H1 (cell line): ENCODE data around the gene SPSB2. TPM values are rescaled to one million over a fixed set of nuclear protein-coding genes. Genes with fewer than 3 reads are reported as not detected.

Experiments used
- CTCF ChIA-PET: fragments of 300-600 bp; sonication (Branson Sonifier 250); formaldehyde crosslinking; loops from one replicate; lab custom pipeline; 2021; ENCODE audit not compliant: partially characterized antibody; lab: Charles Lee
- POLR2A ChIA-PET: fragments of 300-600 bp; sonication (Branson Sonifier 250); formaldehyde crosslinking; loops from one replicate; lab custom pipeline; 2021; ENCODE audit warnings: inconsistent platforms; ENCODE audit not compliant: partially characterized antibody; lab: Charles Lee
- DNase-seq, 2 experiments: peaks; one replicate each; pipeline versions ENCODE4 v3.0.0 to v3.0.0-alpha.2; 2010 to 2022; ENCODE audit warnings: low spot score in 2 of 2, low read depth in 1 of 2, mixed read lengths in 1 of 2
- FAIRE-seq: peaks from 2 replicates; lab custom pipeline; 2011; peaks lifted over from hg19 to GRCh38; lab: Jason Lieb, UNC
- H2AFZ ChIP-seq: 2 replicates; pipeline ENCODE4 v1.8.1; 2012; ENCODE audit warnings: low read length, inconsistent platforms
- H2AK5ac ChIP-seq: 2 replicates; pipeline ENCODE4 v1.6.1; 2013; ENCODE audit warnings: low read depth, low read length
- H2BK120ac ChIP-seq: replicated peaks from 2 replicates; pipeline ENCODE3; 2013; ENCODE audit warnings: low read depth, low read length, inconsistent platforms
- H2BK12ac ChIP-seq: 2 replicates; pipeline ENCODE4 v1.6.1; 2013; ENCODE audit warnings: low read depth, low read length
- H2BK15ac ChIP-seq: 2 replicates; pipeline ENCODE4 v1.6.1; 2013; ENCODE audit warnings: low read length
- H2BK20ac ChIP-seq: 2 replicates; pipeline ENCODE4 v1.6.1; 2013; ENCODE audit warnings: low read length
- H2BK5ac ChIP-seq: 2 replicates; pipeline ENCODE4 v1.6.1; 2013; ENCODE audit warnings: low read depth, low read length
- H3K14ac ChIP-seq: 2 replicates; pipeline ENCODE4 v1.6.1; 2013; ENCODE audit warnings: inconsistent platforms; ENCODE audit not compliant: insufficient read length
- H3K18ac ChIP-seq: 2 replicates; pipeline ENCODE4 v1.6.1; 2013; ENCODE audit warnings: low read length; ENCODE audit errors: extremely low read depth
- H3K23ac ChIP-seq: 2 replicates; pipeline ENCODE4 v1.6.1; 2013; ENCODE audit warnings: inconsistent platforms; ENCODE audit not compliant: insufficient read length
- H3K23me2 ChIP-seq: 2 replicates; pipeline ENCODE4 v1.6.1; 2013; ENCODE audit warnings: low read depth, low read length
- H3K27ac ChIP-seq: 2 replicates; pipeline ENCODE4 v1.6.1; 2011; ENCODE audit warnings: low read depth, low read length, inconsistent platforms
- H3K27me3 ChIP-seq, 4 experiments: replicated peaks in 1 of 4; 1 replicate in 1 of 4; 2 replicates in 3 of 4; pipeline versions ENCODE4 v1.6.1 to v1.8.1; 2011 to 2013; ENCODE audit warnings: low read length in 3 of 4, mild to moderate bottlenecking in 3 of 4, inconsistent platforms in 2 of 4, mixed read lengths in 2 of 4, moderate library complexity in 1 of 4; ENCODE audit not compliant: control insufficient read depth in 3 of 4, insufficient read depth in 3 of 4; ENCODE audit errors: extremely low read depth in 1 of 4
- H3K36me3 ChIP-seq, 4 experiments: 2 replicates each; pipeline versions ENCODE4 v1.6.1 to v1.8.1; 2011 to 2013; ENCODE audit warnings: mild to moderate bottlenecking in 4 of 4, low read length in 3 of 4, moderate library complexity in 2 of 4, control low read depth in 1 of 4, inconsistent platforms in 1 of 4; ENCODE audit not compliant: insufficient read depth in 4 of 4, control insufficient read depth in 2 of 4
- H3K4ac ChIP-seq: replicated peaks from 2 replicates; pipeline ENCODE3; 2013; ENCODE audit warnings: low read length, low read depth, mixed read lengths, inconsistent platforms; ENCODE audit not compliant: insufficient read length
- H3K4me1 ChIP-seq, 4 experiments: replicated peaks in 1 of 4; 1 replicate in 1 of 4; 2 replicates in 3 of 4; pipeline versions ENCODE4 v1.6.1 to v1.8.1; 2011 to 2013; ENCODE audit warnings: low read length in 3 of 4, inconsistent platforms in 2 of 4, mixed read lengths in 1 of 4; ENCODE audit not compliant: insufficient read depth in 4 of 4, control insufficient read depth in 3 of 4
- H3K4me2 ChIP-seq, 2 experiments: 2 replicates each; pipeline versions ENCODE4 v1.6.1 to v1.8.1; 2011 to 2013; ENCODE audit warnings: low read depth in 2 of 2, low read length in 2 of 2, control low read depth in 1 of 2, inconsistent platforms in 1 of 2, mild to moderate bottlenecking in 1 of 2; ENCODE audit not compliant: insufficient read depth in 1 of 2
- H3K4me3 ChIP-seq, 4 experiments: fragments of 200-600, 300-600 bp in 1 of 4; sonication (generic), shearing (Covaris generic), sonication (Bioruptor Twin) in 1 of 4; 2 replicates each; pipeline versions ENCODE4 v1.5.1 to v1.8.1; 2011 to 2016; ENCODE audit warnings: low read length in 4 of 4, low read depth in 3 of 4, control low read depth in 2 of 4, inconsistent platforms in 2 of 4, mild to moderate bottlenecking in 2 of 4, mixed read lengths in 1 of 4, moderate library complexity in 1 of 4; ENCODE audit not compliant: insufficient read depth in 2 of 4; ENCODE audit errors: extremely low read depth in 1 of 4
- H3K56ac ChIP-seq: replicated peaks from 2 replicates; pipeline ENCODE3; 2013; ENCODE audit warnings: low read depth, mild to moderate bottlenecking, mixed read lengths, low read length, inconsistent platforms; ENCODE audit not compliant: insufficient read length
- H3K79me1 ChIP-seq: 2 replicates; pipeline ENCODE4 v1.6.1; 2013; ENCODE audit warnings: low read depth, low read length, control low read depth
- H3K79me2 ChIP-seq, 2 experiments: 2 replicates each; pipeline versions ENCODE4 v1.6.1 to v1.8.1; 2012 to 2013; ENCODE audit warnings: low read length in 2 of 2, mild to moderate bottlenecking in 2 of 2, inconsistent platforms in 1 of 2; ENCODE audit not compliant: insufficient read depth in 2 of 2, control insufficient read depth in 1 of 2
- H3K9ac ChIP-seq, 4 experiments: replicated peaks in 1 of 4; 1 replicate in 1 of 4; 2 replicates in 3 of 4; pipeline versions ENCODE4 v1.6.1 to v1.8.1; 2011 to 2013; ENCODE audit warnings: low read depth in 3 of 4, low read length in 3 of 4, control low read depth in 2 of 4, mild to moderate bottlenecking in 2 of 4, moderate library complexity in 2 of 4, inconsistent platforms in 1 of 4; ENCODE audit errors: extremely low read depth in 1 of 4
- H3K9me3 ChIP-seq, 2 experiments: 2 replicates each; pipeline versions ENCODE4 v1.6.1 to v1.8.1; 2012 to 2013; ENCODE audit warnings: mild to moderate bottlenecking in 2 of 2, moderate library complexity in 2 of 2, control low read depth in 1 of 2, inconsistent platforms in 1 of 2, low read depth in 1 of 2, low read length in 1 of 2, mixed read lengths in 1 of 2; ENCODE audit not compliant: insufficient read depth in 2 of 2
- H4K20me1 ChIP-seq, 2 experiments: replicated peaks in 1 of 2; 2 replicates each; pipeline versions ENCODE3 to v1.8.1; 2011 to 2013; ENCODE audit warnings: inconsistent platforms in 2 of 2, low read length in 2 of 2, mild to moderate bottlenecking in 1 of 2; ENCODE audit not compliant: insufficient read depth in 2 of 2, control insufficient read depth in 1 of 2
- H4K5ac ChIP-seq: 2 replicates; pipeline ENCODE4 v1.6.1; 2013; ENCODE audit warnings: low read length, low read depth, mixed read lengths, inconsistent platforms; ENCODE audit not compliant: insufficient read length
- H4K8ac ChIP-seq: 2 replicates; pipeline ENCODE4 v1.8.0; 2013; ENCODE audit warnings: mild to moderate bottlenecking, moderate library complexity, low read length, inconsistent platforms; ENCODE audit not compliant: insufficient read depth; ENCODE audit errors: extremely low read depth
- H4K91ac ChIP-seq: replicated peaks from 2 replicates; pipeline ENCODE3; 2013; ENCODE audit warnings: low read length, mixed read lengths, inconsistent platforms; ENCODE audit not compliant: insufficient read length
- CREB1 ChIP-seq: IDR thresholded peaks from 2 replicates; pipeline ENCODE4 v1.6.1; 2012; ENCODE audit warnings: inconsistent platforms
- CTCF ChIP-seq, 3 experiments: IDR thresholded peaks; 1 replicate in 2 of 3; 2 replicates in 1 of 3; pipeline versions ENCODE4 v1.5.1 to v1.6.1; 2011; ENCODE audit warnings: low read length in 3 of 3, mild to moderate bottlenecking in 3 of 3, inconsistent platforms in 2 of 3, low read depth in 1 of 3, moderate library complexity in 1 of 3; ENCODE audit not compliant: insufficient read depth in 1 of 3; ENCODE audit errors: control extremely low read depth in 1 of 3
- MAFK ChIP-seq: IDR thresholded peaks from 2 replicates; pipeline ENCODE4 v1.6.1; 2012; ENCODE audit warnings: low read depth, mild to moderate bottlenecking, improper control_type of control experiment, low read length
- POLR2A ChIP-seq, 2 experiments: IDR thresholded peaks; 1 replicate in 1 of 2; 2 replicates in 1 of 2; pipeline ENCODE4 v1.6.1; 2011; ENCODE audit warnings: low read depth in 2 of 2, low read length in 2 of 2, mild to moderate bottlenecking in 2 of 2; ENCODE audit errors: control extremely low read depth in 1 of 2
- RFX5 ChIP-seq: IDR thresholded peaks from 2 replicates; pipeline ENCODE4 v1.6.1; 2011; ENCODE audit warnings: low read depth, low read length, improper control_type of control experiment, borderline replicate concordance
- SAP30 ChIP-seq: fragments of 300-600 bp; sonication (generic); IDR thresholded peaks from 2 replicates; pipeline ENCODE4 v1.7.1; 2012; ENCODE audit warnings: low read length, moderate library complexity, mild to moderate bottlenecking, inconsistent platforms; ENCODE audit not compliant: insufficient read depth, insufficient replicate concordance
- SIX5 ChIP-seq: IDR thresholded peaks from 2 replicates; pipeline ENCODE4 v1.6.1; 2011; ENCODE audit warnings: mild to moderate bottlenecking, low read depth, low read length
- TAF7 ChIP-seq: optimal IDR thresholded peaks from 2 replicates; pipeline ENCODE3; 2011; ENCODE audit warnings: low read depth, mild to moderate bottlenecking, inconsistent platforms, low read length, moderate library complexity, borderline replicate concordance
- WGBS, 2 experiments: shearing (Covaris generic) in 1 of 2; methylation state at CpG; one replicate each; pipeline versions ENCODE4 v1.1.6 to v1.1.7; 2013 to 2015; ENCODE audit warnings: low lambda C conversion rate in 2 of 2, mixed read lengths in 2 of 2, inconsistent platforms in 1 of 2, low coverage in 1 of 2, missing lambda C conversion rate in 1 of 2; ENCODE audit not compliant: insufficient replicate concordance in 2 of 2, insufficient coverage in 1 of 2, insufficient read length in 1 of 2; ENCODE audit errors: extremely low coverage in 1 of 2, missing lambda C conversion rate in 1 of 2; 5-methylcytosine and 5-hydroxymethylcytosine counted together
- polyA plus RNA-seq, 7 experiments: library from polyadenylated mRNA; depleted of rRNA in 3 of 7; stranded (reverse) in 5 of 7; unstranded in 2 of 7; fragments of >200 nt in 5 of 7; fragments of 200-250 nt in 2 of 7; gene quantifications; 1 replicate in 5 of 7; 2 replicates in 1 of 7; 4 replicates in 1 of 7; pipeline versions ENCODE4 v1.2.1 to v1.2.3, GENCODE V29; 2011 to 2013; ENCODE audit warnings: missing spikeins in 2 of 7, mixed read lengths in 2 of 7
- total RNA-seq: library from RNA; stranded (reverse); fragmentation: NEBNext Ultra II Directional; extraction: Animal tissue kit (Norgen Biotek cat#: 25700); gene quantifications from 2 replicates; pipeline ENCODE4 v1.2.1, GENCODE V29; 2021

SPSB2 gene
- total and polyA plus RNA-seq, 2 of the 8 experiments (the other 6 are each of a cell fraction or from before 2014, with no cell fraction given) = 13.0 to 23.2 TPM

DNA sequence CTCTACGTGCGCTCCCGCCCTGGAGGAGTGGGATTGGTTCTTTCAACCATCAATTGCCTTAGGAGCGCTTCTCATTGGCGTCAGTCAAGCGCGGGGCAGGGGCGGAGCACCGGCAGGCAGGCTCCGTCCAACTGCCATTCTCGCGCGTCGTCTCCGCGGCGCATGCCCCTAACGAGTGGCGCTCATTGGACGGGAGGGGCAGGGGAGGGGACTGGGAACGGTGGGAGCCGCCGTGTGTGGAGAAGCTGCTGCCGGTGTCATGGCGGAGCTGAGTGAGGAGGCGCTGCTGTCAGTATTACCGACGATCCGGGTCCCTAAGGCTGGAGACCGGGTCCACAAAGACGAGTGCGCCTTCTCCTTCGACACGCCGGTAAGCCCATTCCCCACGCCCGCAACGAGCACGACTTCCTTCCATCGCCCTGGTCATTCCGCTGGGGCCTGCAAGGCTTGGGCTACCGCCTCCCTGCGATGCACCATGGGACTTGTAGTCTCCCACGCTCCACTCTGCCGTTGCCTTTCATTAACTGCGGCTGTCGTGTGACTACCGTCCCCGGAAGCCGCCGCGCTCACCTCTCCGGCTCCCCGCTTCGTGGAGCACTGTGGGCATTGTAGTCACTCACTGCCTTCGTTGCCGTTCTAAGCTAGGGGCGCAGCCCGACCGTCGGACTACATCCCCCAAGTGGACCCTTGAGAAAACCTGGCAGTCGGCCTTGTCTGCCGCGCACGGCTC, 21.0 kb downstream of the SPSB2 start, which contains the start of gene USP5:
Gene USP5 (plus strand): TSS at position 230 of the 730 bp plus-strand sequence. CDS start 30 bp downstream, at position 260.
- Histone ChIP-seq H4K91ac (peak within 1 kb of the TSS; percentile 81), H3K9me3 (no peaks in the 10 kb centered on the region), H4K20me1 (peaks cover 0 to 3% of the 10 kb centered on the region in 2 experiments), H3K23ac (no peak within 1 kb of the TSS), H3K79me1 (no peaks in the 10 kb centered on the region; the same call in 1 of the 2 replicates), H3K14ac (no peak within 1 kb of the TSS), H3K4ac (peak within 1 kb of the TSS; percentile 59), H3K4me3 (peak within 1 kb of the TSS; percentile 79 to 94 (median 88)), H2BK5ac (peak within 1 kb of the TSS; percentile 89), H3K27ac (peak within 1 kb of the TSS; percentile 77; the same call in 1 of the 2 replicates), H4K8ac (peak within 1 kb of the TSS; percentile 93), H3K56ac (peak within 1 kb of the TSS; percentile 85), H2BK15ac (no peak within 1 kb of the TSS), H2AFZ (peak within 1 kb of the TSS; percentile 91), H3K4me2 (peak within 1 kb of the TSS; percentile 90 to 96), H4K5ac (peak within 1 kb of the TSS; percentile 92), H3K9ac (peak within 1 kb of the TSS; percentile 75 to 84 (median 78)), H3K79me2 (peaks cover 0 to 29% of the 10 kb centered on the region in 2 experiments; a peak in 2 of 4 replicates), H3K18ac (peak within 1 kb of the TSS; percentile 98), H3K23me2 (peaks cover 11% of the 10 kb centered on the region), H2BK20ac (no peak within 1 kb of the TSS), H3K27me3 (no peaks in the 10 kb centered on the region), H2AK5ac (0 out of 2 replicates have a peak within 1 kb of the TSS, but pooled peaks have one; percentile 20), H2BK120ac (no peak within 1 kb of the TSS), H3K4me1 (peaks cover 0 to 14% (median 3%) of the 10 kb centered on the region in 4 experiments; a peak in 5 of 7 replicates), H3K36me3 (peaks cover 7 to 31% (median 24%) of the 10 kb centered on the region in 4 experiments; a peak in 7 of 8 replicates), H2BK12ac (peak within 1 kb of the TSS; percentile 29; the same call in 1 of the 2 replicates)
- POLR2A ChIA-PET = interaction anchor here (0.8 to 25.7 kb wide), 33 partner anchors 15 to 320 kb away, joined by 3 to 588 read pairs (median 4); partner anchors contain the start of genes C12orf57, COPS7A, EMG1 and GAPDH
- 0% methylated on average over 59 of the region's 65 CpGs; no CpG with 5 or more reads in 1 of the 2 experiments for WGBS, 2 experiments
- CTCF ChIA-PET = interaction anchor here (0.7 to 19.8 kb wide), 13 partner anchors 13 to 298 kb away, joined by 3 to 292 read pairs (median 4); partner anchors contain the start of genes GNB3, MLF2, P3H3 and SPSB2
- FAIRE-seq = peak; percentile 63
- DNase-seq = peak; percentile 94 to 99
- TF ChIP-seq CREB1 (peak; percentile 86), TAF7 (no peak), RFX5 (no peak), MAFK (no peak), SAP30 (peak; percentile 23), CTCF (IDR thresholded peaks at IDR 0.05; ENCODE audit: control extremely low read depth in 1 of 3, insufficient read depth in 1 of 3, low read depth in 1 of 3, low read length in 3 of 3) (no peak), POLR2A (IDR thresholded peaks at IDR 0.05; ENCODE audit: control extremely low read depth in 1 of 2, low read depth in 2 of 2, low read length in 2 of 2) (peak in 1 of 2 experiments; percentile 79; a peak in 2 of 3 replicates), SIX5 (peak; percentile 99)
